Neutrophil (primary cell): ENCODE measurements around the gene STIM2.

Experiments used
- H3K27ac ChIP-seq: fragments of 200-600 bp; sonication (generic); 2 replicates; pipeline ENCODE4 v1.5.1; 2016; ENCODE audit warnings: mild to moderate bottlenecking, moderate library complexity
- H3K27me3 ChIP-seq: fragments of 200-600 bp; sonication (generic); 2 replicates; pipeline ENCODE4 v1.6.0; 2016; ENCODE audit warnings: mild to moderate bottlenecking
- H3K36me3 ChIP-seq: fragments of 200-600 bp; sonication (generic); 2 replicates; pipeline ENCODE4 v1.5.1; 2017
- H3K4me1 ChIP-seq, 2 experiments: fragments of 200-600 bp in 1 of 2; sonication (generic) in 1 of 2; 1 replicate in 1 of 2; 2 replicates in 1 of 2; pipeline versions ENCODE4 v1.5.1 to v1.6.1; 2013 to 2016; ENCODE audit warnings: low read depth in 1 of 2, low read length in 1 of 2, mild to moderate bottlenecking in 1 of 2, moderate library complexity in 1 of 2; ENCODE audit not compliant: control insufficient read depth in 1 of 2, insufficient read depth in 1 of 2
- H3K4me3 ChIP-seq, 2 experiments: fragments of 200-600 bp in 1 of 2; sonication (generic) in 1 of 2; 1 replicate in 1 of 2; 2 replicates in 1 of 2; pipeline ENCODE4 v1.5.1; 2013 to 2016; ENCODE audit warnings: low read depth in 1 of 2, low read length in 1 of 2, mild to moderate bottlenecking in 1 of 2, moderate library complexity in 1 of 2
- H3K9me3 ChIP-seq: fragments of 200-600 bp; sonication (generic); 2 replicates; pipeline ENCODE4 v1.5.1; 2016
- TF ChIP-seq, protein P1 (sequence below): fragments of 200-600 bp; sonication (generic); IDR thresholded peaks from 2 replicates; pipeline ENCODE4 v1.5.1; 2016; ENCODE audit warnings: antibody characterized with exemption

The STIM2 gene

DNA sequence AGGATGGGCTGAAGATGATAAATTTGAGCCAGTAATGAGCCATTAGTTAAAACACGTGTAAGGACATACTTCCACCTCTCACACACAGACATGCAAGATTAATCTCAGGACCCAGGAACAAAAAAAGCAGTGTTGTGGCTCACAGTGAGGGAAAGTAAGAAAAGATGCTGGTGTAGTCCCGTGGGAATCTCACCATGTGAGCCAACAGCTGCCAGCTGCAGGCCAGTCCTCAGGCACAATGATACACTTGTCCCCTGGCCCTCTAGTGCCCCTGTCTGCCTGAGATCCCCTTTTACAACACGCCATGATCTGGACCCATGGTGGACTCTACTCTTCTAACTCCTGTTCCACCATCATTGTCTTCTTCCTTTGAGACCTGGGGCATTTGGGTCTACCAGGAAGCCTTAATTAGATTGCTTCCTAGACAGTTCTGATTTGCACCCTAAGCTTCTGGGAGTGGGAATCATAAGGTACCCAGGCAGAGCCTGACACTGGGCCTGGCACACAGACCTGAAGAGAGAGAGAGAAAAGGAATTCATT is 194.7 kb downstream of the STIM2 start:
- H3K27me3 ChIP-seq, result peaks cover 54% of the 10 kb centered on the region
- H3K9me3 ChIP-seq, result no peaks in the 10 kb centered on the region
- H3K4me1 ChIP-seq, result no peaks in the 10 kb centered on the region
- no peaks in the 10 kb centered on the region for H3K36me3 ChIP-seq
- no peak overlapping the region for H3K4me3 ChIP-seq
- TF ChIP-seq, protein P1, sequence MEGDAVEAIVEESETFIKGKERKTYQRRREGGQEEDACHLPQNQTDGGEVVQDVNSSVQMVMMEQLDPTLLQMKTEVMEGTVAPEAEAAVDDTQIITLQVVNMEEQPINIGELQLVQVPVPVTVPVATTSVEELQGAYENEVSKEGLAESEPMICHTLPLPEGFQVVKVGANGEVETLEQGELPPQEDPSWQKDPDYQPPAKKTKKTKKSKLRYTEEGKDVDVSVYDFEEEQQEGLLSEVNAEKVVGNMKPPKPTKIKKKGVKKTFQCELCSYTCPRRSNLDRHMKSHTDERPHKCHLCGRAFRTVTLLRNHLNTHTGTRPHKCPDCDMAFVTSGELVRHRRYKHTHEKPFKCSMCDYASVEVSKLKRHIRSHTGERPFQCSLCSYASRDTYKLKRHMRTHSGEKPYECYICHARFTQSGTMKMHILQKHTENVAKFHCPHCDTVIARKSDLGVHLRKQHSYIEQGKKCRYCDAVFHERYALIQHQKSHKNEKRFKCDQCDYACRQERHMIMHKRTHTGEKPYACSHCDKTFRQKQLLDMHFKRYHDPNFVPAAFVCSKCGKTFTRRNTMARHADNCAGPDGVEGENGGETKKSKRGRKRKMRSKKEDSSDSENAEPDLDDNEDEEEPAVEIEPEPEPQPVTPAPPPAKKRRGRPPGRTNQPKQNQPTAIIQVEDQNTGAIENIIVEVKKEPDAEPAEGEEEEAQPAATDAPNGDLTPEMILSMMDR, result no peak
- H3K27ac ChIP-seq, result no peak overlapping the region

DNA sequence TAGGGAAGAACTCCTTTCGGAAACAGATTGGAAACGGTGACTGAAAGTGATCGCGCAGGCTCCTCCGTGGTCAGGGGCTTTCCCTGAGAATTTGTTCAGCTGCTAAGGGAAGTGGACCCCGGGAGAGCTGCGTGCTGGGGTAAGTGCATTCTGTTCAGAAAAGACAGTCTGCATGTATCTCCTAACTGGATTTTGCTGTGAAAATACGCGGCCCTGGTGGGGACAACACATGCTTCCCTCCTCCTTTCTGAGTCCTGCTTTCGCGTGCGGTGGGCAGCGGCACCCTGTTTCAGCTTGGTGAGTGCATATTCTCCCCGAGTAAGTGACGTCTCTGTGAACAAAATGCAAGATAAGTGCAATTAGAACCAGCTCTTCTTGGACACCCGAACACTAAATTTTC is 195.6 kb downstream of the STIM2 start:
- no peak overlapping the region for H3K4me3 ChIP-seq
- H3K4me1 ChIP-seq, result no peaks in the 10 kb centered on the region
- H3K27me3 ChIP-seq, result peaks cover 48% of the 10 kb centered on the region
- no peak overlapping the region for H3K27ac ChIP-seq
- H3K9me3 ChIP-seq, result no peaks in the 10 kb centered on the region
- H3K36me3 ChIP-seq, result no peaks in the 10 kb centered on the region
- TF ChIP-seq, protein P1, result no peak

DNA sequence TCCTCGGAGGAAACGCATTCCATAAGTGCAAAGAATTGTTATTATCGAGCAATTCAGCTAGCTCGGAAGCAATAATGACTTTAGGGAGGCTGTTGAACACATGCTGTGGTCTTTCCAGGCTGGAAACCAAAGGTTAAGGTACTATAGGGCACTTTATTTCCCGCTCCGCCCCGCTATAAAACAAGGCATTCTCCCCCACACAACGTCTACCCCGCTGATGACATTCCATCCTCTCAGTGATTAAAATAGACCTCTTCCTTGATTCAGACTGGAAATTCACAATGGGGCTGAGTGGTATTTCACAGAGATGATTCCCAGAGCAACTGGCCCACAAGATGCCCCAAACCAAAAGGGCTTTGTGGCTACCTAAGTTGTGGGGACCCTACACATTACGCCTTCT is 196.4 kb downstream of the STIM2 start:
- H3K27me3 ChIP-seq, result peaks cover 48% of the 10 kb centered on the region
- no peak overlapping the region for H3K27ac ChIP-seq
- no peaks in the 10 kb centered on the region for H3K4me1 ChIP-seq
- H3K36me3 ChIP-seq, result no peaks in the 10 kb centered on the region
- no peak overlapping the region for H3K4me3 ChIP-seq
- TF ChIP-seq, protein P1, result no peak
- H3K9me3 ChIP-seq, result no peaks in the 10 kb centered on the region

DNA sequence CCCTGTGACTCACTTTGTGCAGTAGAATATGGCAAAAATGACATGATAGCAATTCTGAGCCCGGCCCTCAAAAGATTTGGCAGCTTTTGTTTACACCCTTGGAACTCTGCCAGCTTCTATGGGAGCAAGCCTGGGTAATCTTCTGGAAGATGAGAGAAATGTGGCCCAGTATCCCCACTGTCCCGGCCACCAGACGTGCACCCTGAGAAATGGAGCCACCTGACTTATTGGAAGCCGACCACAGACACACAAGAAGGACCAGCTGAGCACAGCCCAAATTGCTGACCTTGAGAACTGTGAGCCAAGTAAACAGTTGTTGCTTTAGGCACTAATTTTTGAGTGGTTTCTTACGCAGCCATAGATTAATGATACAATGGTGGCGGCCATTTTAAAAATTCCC is 197.0 kb downstream of the STIM2 start:
- H3K36me3 ChIP-seq, result no peaks in the 10 kb centered on the region
- H3K27ac ChIP-seq, result no peak overlapping the region
- H3K27me3 ChIP-seq, result peaks cover 44% of the 10 kb centered on the region
- H3K4me1 ChIP-seq, result no peaks in the 10 kb centered on the region
- H3K9me3 ChIP-seq, result no peaks in the 10 kb centered on the region
- H3K4me3 ChIP-seq, result no peak overlapping the region
- TF ChIP-seq, protein P1, result no peak

DNA sequence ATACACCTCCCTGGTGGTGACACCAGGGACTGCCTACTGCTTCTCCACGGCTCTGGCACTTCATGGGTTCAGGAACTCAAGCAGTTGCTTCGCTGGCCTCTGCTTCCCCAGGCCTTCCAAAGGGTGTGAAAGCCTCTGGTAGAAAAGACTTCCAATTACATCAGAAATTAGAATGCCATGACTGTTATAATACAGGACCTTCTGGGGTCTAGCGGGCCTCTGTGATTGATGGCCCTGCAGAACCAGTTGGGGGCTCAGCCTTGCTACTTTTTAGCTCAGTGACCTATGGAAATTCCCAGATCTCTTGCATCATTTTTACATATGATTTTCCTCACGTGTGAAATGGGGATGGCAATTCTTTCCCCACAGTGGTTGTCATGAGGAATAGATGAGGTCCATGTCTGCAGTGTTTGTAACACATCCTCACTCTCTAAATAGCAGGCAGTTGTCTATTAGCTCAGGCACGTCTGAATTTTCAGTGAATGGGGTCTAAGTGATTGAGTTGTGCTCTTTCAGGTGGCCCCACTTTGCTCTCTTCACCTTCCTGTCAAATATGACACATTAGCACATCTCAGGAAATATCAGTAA is 198.3 kb downstream of the STIM2 start:
- Histone ChIP-seq H3K4me3 (no peak overlapping the region), H3K27me3 (peaks cover 33% of the 10 kb centered on the region), H3K27ac (no peak overlapping the region), H3K9me3 (no peaks in the 10 kb centered on the region), H3K36me3 (no peaks in the 10 kb centered on the region), H3K4me1 (no peaks in the 10 kb centered on the region)
- TF ChIP-seq, protein P1, result no peak
